ENCODE results near the gene STXBP2.

STXBP2 gene

GRCh38 chr19:7633698-7634097 is 3.2 kb upstream of the STXBP2 start, which contains the start of gene PCP2:
TSS of gene PCP2 (minus strand) at chr19:7633719. CDS start at chr19:7633457, 262 bp downstream.
- DNase-seq (ENCODE audit: low read depth) = no peak
- H3K4me3 ChIP-seq (ENCODE audit: control insufficient read depth, low read depth, low read length) = no peak within 1 kb of the TSS
- TF ChIP-seq CTCF (IDR thresholded peaks at IDR 0.05; ENCODE audit: control insufficient read depth, insufficient read depth, low read depth, low read length, missing control alignments) = no peak

GRCh38 chr19:7635670-7636069 is 1.2 kb upstream of the STXBP2 start:
- no peak for DNase-seq (ENCODE audit: low read depth)
- TF ChIP-seq CTCF (IDR thresholded peaks at IDR 0.05; ENCODE audit: control insufficient read depth, insufficient read depth, low read depth, low read length, missing control alignments) = no peak
- H3K4me3 ChIP-seq (ENCODE audit: control insufficient read depth, low read depth, low read length) = no peak overlapping the region

- no peak overlapping the region for H3K4me3 ChIP-seq (ENCODE audit: control insufficient read depth, low read depth, low read length)
- TF ChIP-seq CTCF (IDR thresholded peaks at IDR 0.05; ENCODE audit: control insufficient read depth, insufficient read depth, low read depth, low read length, missing control alignments) = no peak
- no peak for DNase-seq (ENCODE audit: low read depth)
These were observed 606 bp upstream of the STXBP2 start for GRCh38 chr19:7636317-7636690.

- no peak for DNase-seq (ENCODE audit: low read depth)
- H3K4me3 ChIP-seq (ENCODE audit: control insufficient read depth, low read depth, low read length) = peak overlapping the region; percentile 4
- no peak for TF ChIP-seq CTCF (IDR thresholded peaks at IDR 0.05; ENCODE audit: control insufficient read depth, insufficient read depth, low read depth, low read length, missing control alignments)
These were observed 705 bp downstream of the STXBP2 start for GRCh38 chr19:7637374-7638256.

- no peak for TF ChIP-seq CTCF (IDR thresholded peaks at IDR 0.05; ENCODE audit: control insufficient read depth, insufficient read depth, low read depth, low read length, missing control alignments)
- DNase-seq (ENCODE audit: low read depth) = no peak
- no peak overlapping the region for H3K4me3 ChIP-seq (ENCODE audit: control insufficient read depth, low read depth, low read length)
These were observed 2.0 kb downstream of the STXBP2 start for GRCh38 chr19:7638802-7639465.

- DNase-seq (ENCODE audit: low read depth) = no peak
- no peak overlapping the region for H3K4me3 ChIP-seq (ENCODE audit: control insufficient read depth, low read depth, low read length)
- no peak for TF ChIP-seq CTCF (IDR thresholded peaks at IDR 0.05; ENCODE audit: control insufficient read depth, insufficient read depth, low read depth, low read length, missing control alignments)
These were observed 3.0 kb downstream of the STXBP2 start for GRCh38 chr19:7639863-7640348.
